Natural killer cell (primary cell): ENCODE data around the gene MED7. TPM values are rescaled to one million over a fixed set of nuclear protein-coding genes. Genes with fewer than 3 reads are reported as not detected.

ENCODE experiments used
- ATAC-seq, 3 donors: fragments of 150-1000 bp in 2 of 3; fragments of 200-7000 bp in 1 of 3; cut with Tn5 transposase; 1 replicate in 1 of 3; 2 replicates in 2 of 3; pipeline ENCODE4 v1.10.0; 2021; ENCODE audit warnings: mild to moderate bottlenecking in 2 of 3, moderate library complexity in 2 of 3
- DNase-seq, 2 donors: peaks; one replicate each; pipeline versions ENCODE4 v3.0.0 to v3.0.0-alpha.2; 2013 to 2021; ENCODE audit warnings: mixed read lengths in 1 of 2
- H3K27ac ChIP-seq: one replicate; pipeline ENCODE4 v1.5.1; 2013; ENCODE audit warnings: mild to moderate bottlenecking, low read length
- H3K27me3 ChIP-seq: one replicate; pipeline ENCODE4 v1.6.1; 2013; ENCODE audit warnings: low read length; ENCODE audit not compliant: control insufficient read depth, insufficient read depth
- H3K36me3 ChIP-seq: one replicate; pipeline ENCODE4 v1.6.1; 2013; ENCODE audit warnings: low read length; ENCODE audit not compliant: control insufficient read depth, insufficient read depth
- H3K4me1 ChIP-seq: one replicate; pipeline ENCODE4 v1.6.1; 2013; ENCODE audit warnings: low read length; ENCODE audit not compliant: control insufficient read depth, insufficient read depth
- H3K4me3 ChIP-seq: one replicate; pipeline ENCODE4 v1.5.1; 2013; ENCODE audit warnings: low read length
- H3K9me3 ChIP-seq: one replicate; pipeline ENCODE4 v1.6.1; 2013; ENCODE audit warnings: low read length; ENCODE audit not compliant: control insufficient read depth, insufficient read depth
- H3K27ac Mint-ChIP-seq, 2 donors: one replicate each; pipeline ENCODE4 v1.8.0; 2022; ENCODE audit warnings: mild to moderate bottlenecking in 2 of 2, mixed read lengths in 2 of 2, moderate library complexity in 1 of 2
- H3K27me3 Mint-ChIP-seq, 2 donors: one replicate each; pipeline ENCODE4 v1.8.0; 2022; ENCODE audit warnings: low read depth in 2 of 2, mixed read lengths in 2 of 2
- H3K36me3 Mint-ChIP-seq: one replicate; pipeline ENCODE4 v1.8.0; 2022; ENCODE audit warnings: mixed read lengths
- H3K4me1 Mint-ChIP-seq, 2 donors: one replicate each; pipeline ENCODE4 v1.8.0; 2022; ENCODE audit warnings: mixed read lengths in 2 of 2
- H3K4me3 Mint-ChIP-seq: one replicate; pipeline ENCODE4 v1.8.0; 2022; ENCODE audit warnings: mild to moderate bottlenecking, moderate library complexity, mixed read lengths
- H3K9me3 Mint-ChIP-seq, 2 donors: one replicate each; pipeline ENCODE4 v1.8.0; 2022; ENCODE audit warnings: mixed read lengths in 2 of 2
- CTCF ChIP-seq: fragments of 200-600 bp; IDR thresholded peaks from one replicate; pipeline ENCODE4 v1.8.0; 2022; ENCODE audit warnings: antibody characterized with exemption
- WGBS: methylation state at CpG from one replicate; pipeline ENCODE4 v1.1.7; 2013; ENCODE audit warnings: missing lambda C conversion rate; ENCODE audit not compliant: insufficient coverage; 5-methylcytosine and 5-hydroxymethylcytosine counted together
- intact Hi-C: fragments of 100-400 bp; cut with micrococcal nuclease; formaldehyde crosslinking; loops from one replicate; pipeline ENCODE4 v1.14.2; 2022
- total RNA-seq, 4 donors: library from RNA; stranded (reverse); fragments of 120-200 nt in 1 of 4; gene quantifications; one replicate each; pipeline versions ENCODE4 v1.2.3 to v1.2.4, GENCODE V29; 2013 to 2022

Gene MED7
- total RNA-seq, 3 donors from 2014 or later (not counting 1 experiment from before 2014, with no cell fraction given): 9.6 to 13.3 (median 12.4) TPM

- Mint-ChIP-seq H3K27ac (no peak overlapping the region), H3K27me3 (no peaks in the 10 kb centered on the region), H3K36me3 (no peaks in the 10 kb centered on the region), H3K9me3 (no peaks in the 10 kb centered on the region), H3K4me3 (no peak overlapping the region), H3K4me1 (peaks cover 19 to 21% of the 10 kb centered on the region in 2 donors)
- intact Hi-C loops: loop anchor here (1.0 to 10.0 kb wide), 5 partner anchors 197 to 1995 kb away; no protein-coding TSS in a partner anchor
- WGBS: no CpG with 5 or more reads among the region's 1 CpG
- H3K27ac ChIP-seq: no peak overlapping the region
- H3K36me3 ChIP-seq: peaks cover under 1% of the 10 kb centered on the region
- TF ChIP-seq CTCF: peak; percentile 9
- no peaks in the 10 kb centered on the region for H3K9me3 ChIP-seq
- no peak overlapping the region for H3K4me3 ChIP-seq
- DNase-seq (no peak), ATAC-seq (no peak)
- no peaks in the 10 kb centered on the region for H3K27me3 ChIP-seq
- peaks cover 2% of the 10 kb centered on the region for H3K4me1 ChIP-seq
Observed at GRCh38 chr5:157132281-157132612, 10.4 kb downstream of the MED7 start.

DNA sequence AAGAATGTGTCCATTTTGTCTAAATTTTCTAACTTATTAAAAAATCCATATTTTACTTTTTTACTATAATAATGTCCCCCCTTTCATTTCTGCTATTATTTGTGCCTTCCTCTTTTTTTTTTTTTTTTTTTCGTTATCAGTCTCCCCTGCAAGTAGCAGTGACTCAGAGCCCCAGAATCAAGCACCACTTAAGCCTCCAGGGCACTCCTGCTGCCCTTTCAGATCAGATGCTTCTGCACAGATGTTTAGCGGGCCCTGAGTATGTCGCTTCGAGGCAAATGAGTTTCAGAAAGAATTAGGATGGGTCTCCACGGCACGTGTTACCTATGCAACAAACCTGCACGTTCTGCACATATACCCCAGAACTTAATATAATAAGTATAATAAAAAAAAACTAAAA lies 11.7 kb downstream of the MED7 start:
- Histone ChIP-seq H3K27ac (no peak overlapping the region), H3K4me1 (peaks cover 2% of the 10 kb centered on the region), H3K9me3 (no peaks in the 10 kb centered on the region), H3K36me3 (no peaks in the 10 kb centered on the region), H3K4me3 (no peak overlapping the region), H3K27me3 (no peaks in the 10 kb centered on the region)
- Mint-ChIP-seq H3K36me3 (no peaks in the 10 kb centered on the region), H3K27me3 (no peaks in the 10 kb centered on the region), H3K4me1 (peaks cover 14 to 16% of the 10 kb centered on the region in 2 donors), H3K27ac (no peak overlapping the region), H3K9me3 (no peaks in the 10 kb centered on the region), H3K4me3 (no peak overlapping the region)
- DNase-seq (no peak), ATAC-seq (no peak)
- no peak for TF ChIP-seq CTCF
- intact Hi-C loops: loop anchor here (5.0 to 10.0 kb wide), 2 partner anchors 196 to 1994 kb away; no protein-coding TSS in a partner anchor
- WGBS: 50% methylated on average over 3 of the region's 7 CpGs

GRCh38 chr5:157121709-157122108 lies 21.0 kb downstream of the MED7 start:
- Mint-ChIP-seq H3K36me3 (peaks cover 20% of the 10 kb centered on the region), H3K27ac (no peak overlapping the region)
- TF ChIP-seq CTCF: no peak

DNA sequence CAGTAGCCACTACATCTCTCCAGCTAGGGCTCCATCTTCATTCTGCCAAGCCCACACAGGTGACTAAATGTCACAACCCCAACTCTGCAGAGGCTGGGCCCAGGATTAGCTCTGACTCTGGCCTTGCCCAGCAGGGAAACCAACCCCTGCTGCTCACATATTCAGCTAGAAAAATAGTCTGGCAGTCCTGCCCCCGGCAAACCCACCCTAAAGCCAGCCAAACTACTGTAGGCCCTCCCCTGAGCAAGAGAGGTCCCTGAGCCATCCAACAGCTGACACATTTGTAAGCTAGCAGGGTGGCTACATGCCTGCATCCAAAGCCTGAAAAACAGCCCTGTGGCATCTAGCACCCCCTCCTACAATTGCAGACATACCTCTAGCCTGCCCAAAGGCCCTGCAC lies 22.6 kb downstream of the MED7 start:
- DNase-seq (no peak), ATAC-seq (no peak)
- Histone ChIP-seq H3K27me3 (no peaks in the 10 kb centered on the region), H3K27ac (no peak overlapping the region), H3K36me3 (no peaks in the 10 kb centered on the region), H3K4me3 (no peak overlapping the region), H3K9me3 (peaks cover 7% of the 10 kb centered on the region), H3K4me1 (peaks cover 3% of the 10 kb centered on the region)
- intact Hi-C loops: no loop called here
- no peak overlapping the region for H3K4me3 Mint-ChIP-seq
- no peak overlapping the region for H3K27ac Mint-ChIP-seq
- H3K27me3 Mint-ChIP-seq: no peaks in the 10 kb centered on the region
- H3K4me1 Mint-ChIP-seq: peaks cover 7% of the 10 kb centered on the region in 2 donors
- TF ChIP-seq CTCF: no peak
- WGBS: 96% methylated on average over 1 of the region's 1 CpG
- peaks cover 20% of the 10 kb centered on the region for H3K36me3 Mint-ChIP-seq
- H3K9me3 Mint-ChIP-seq: peaks cover 5 to 9% of the 10 kb centered on the region in 2 donors

More at GRCh38 chr5:157121709-157122108, 21.0 kb downstream of the MED7 start:
- Histone ChIP-seq H3K27ac (no peak overlapping the region), H3K9me3 (peaks cover 7% of the 10 kb centered on the region), H3K27me3 (no peaks in the 10 kb centered on the region), H3K4me3 (no peak overlapping the region), H3K4me1 (no peaks in the 10 kb centered on the region), H3K36me3 (no peaks in the 10 kb centered on the region)
- DNase-seq (no peak), ATAC-seq (no peak)
- peaks cover 5 to 9% of the 10 kb centered on the region in 2 donors for H3K9me3 Mint-ChIP-seq
- no peaks in the 10 kb centered on the region for H3K27me3 Mint-ChIP-seq
- peaks cover 2 to 3% of the 10 kb centered on the region in 2 donors for H3K4me1 Mint-ChIP-seq
- H3K4me3 Mint-ChIP-seq: no peak overlapping the region
- intact Hi-C loops: no loop called here
